GM19455 (cell line): Measurements from ENCODE around the gene THRA.

Experiments used
- ATAC-seq: cut with Tn5 transposase; IDR thresholded peaks from one replicate; pipeline ENCODE4 v1.9.1; 2021; ENCODE audit not compliant: unreplicated experiment

THRA gene

GRCh38 chr17:40026816-40027613, 35.8 kb upstream of the THRA start:
- no peak for ATAC-seq

DNA sequence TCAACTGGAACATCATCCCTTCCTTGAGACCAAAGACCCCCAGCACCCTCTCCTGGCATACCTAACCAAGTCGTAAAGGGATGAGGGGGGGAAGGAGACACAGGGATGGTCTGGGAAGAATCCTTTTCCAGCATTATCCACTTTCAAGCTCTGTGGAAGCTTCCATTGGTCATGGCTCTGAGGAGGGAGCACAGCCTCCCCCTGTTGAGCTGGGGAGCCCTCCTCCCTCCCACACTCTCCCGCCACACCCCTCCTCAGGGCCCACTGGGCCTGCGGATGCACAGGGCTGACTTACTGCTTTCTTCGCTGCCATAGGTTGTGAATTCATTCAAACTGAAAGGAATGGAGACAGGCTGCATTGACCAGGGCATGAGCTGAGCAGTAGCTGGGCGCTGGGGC, 35.2 kb upstream of the THRA start:
- no peak for ATAC-seq

DNA sequence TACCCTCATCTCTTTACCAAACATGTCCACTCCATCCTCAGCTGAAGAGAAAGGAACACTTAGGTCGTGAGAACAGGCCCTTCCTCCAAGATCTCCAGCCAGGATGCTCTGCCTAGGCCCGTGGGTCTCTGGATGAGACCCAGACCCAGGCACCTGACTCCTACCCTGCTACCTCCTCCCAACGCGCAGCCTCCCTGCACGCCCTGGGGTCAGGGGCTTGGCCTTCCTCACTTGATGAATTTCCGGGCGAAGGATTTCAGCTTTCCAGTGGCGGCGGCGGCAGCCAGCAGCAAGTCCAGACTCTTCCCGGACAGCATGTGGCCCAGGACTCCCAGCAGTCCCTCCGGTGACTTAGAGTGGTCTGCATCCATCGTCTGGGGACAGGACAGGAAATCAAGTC, 34.2 kb upstream of the THRA start:
- ATAC-seq, result no peak

DNA sequence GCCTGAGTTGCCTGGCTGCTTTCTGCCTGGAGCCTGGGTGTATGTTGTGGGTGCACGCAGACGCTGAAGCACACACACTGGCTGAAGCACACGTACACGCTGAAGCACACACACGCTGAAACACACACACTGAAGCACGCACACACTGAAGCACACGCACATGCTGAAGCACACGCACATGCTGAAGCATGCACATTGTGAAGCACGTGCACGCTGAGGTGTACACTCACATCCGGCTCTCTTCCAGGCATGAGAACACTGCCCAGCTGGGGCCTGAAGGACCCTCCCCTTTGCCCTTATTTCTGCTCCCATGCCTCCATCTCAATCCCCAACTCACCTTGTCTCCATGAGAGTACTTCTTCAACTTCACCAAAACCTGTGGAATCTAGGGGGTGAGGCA, 31.1 kb upstream of the THRA start:
- ATAC-seq, result no peak

- no peak for ATAC-seq
Observed at GRCh38 chr17:40032322-40033320, 30.1 kb upstream of the THRA start.

- no peak for ATAC-seq
Observed at GRCh38 chr17:40033339-40033738, 29.4 kb upstream of the THRA start.

GRCh38 chr17:40034426-40035161, 28.2 kb upstream of the THRA start:
- no peak for ATAC-seq

DNA sequence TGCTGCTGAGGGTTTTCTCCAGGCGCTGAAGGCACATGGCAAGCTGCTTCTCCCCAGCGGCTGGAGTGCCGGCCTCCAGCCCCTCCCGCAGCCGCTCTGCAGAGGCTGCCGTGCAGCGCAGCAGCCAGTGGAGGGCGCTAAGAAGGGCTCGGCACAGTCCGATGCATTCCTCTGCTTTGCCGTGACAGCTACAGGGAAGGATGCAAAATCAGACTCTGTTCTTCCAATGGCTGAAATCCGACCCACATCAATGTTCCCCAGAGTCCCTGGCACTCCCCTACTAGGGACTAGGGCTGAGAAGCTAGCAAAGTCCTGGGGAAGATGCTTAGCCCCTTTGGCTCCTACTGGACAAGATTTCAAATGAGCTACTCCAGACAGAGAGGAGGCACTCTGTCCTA, 27.6 kb upstream of the THRA start:
- ATAC-seq, result no peak

DNA sequence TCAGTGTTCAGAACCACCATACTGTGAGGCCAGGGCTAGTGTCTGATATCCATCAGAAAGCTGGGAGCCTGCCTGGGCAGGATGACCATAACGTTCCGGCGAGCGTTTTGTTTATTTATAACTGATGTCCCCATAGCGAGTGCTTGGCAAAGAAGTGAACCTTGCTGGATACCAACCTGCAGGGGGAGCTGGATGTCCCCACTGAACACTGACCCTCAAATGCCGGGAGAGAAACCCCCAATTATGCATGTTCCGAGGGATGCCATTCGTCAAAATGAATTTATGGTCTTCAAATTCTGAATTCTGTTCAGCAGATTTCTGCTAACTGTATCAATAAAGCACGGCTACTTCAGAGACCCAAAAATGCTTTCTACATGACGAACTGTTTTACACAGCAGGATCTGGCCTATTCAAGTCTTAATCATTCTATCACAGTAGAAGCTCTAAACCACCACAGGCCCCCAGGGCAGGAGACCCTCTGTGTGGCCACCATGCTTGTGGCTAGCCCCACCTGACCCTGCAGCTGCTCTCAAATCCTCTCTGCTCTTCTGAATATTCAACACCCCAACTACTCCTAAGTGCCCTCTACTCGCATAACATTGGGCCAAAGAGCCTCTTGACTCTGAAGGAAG, 23.8 kb upstream of the THRA start:
- ATAC-seq, result no peak

- ATAC-seq, result no peak
Observed at GRCh38 chr17:40041196-40041595, 21.6 kb upstream of the THRA start.

DNA sequence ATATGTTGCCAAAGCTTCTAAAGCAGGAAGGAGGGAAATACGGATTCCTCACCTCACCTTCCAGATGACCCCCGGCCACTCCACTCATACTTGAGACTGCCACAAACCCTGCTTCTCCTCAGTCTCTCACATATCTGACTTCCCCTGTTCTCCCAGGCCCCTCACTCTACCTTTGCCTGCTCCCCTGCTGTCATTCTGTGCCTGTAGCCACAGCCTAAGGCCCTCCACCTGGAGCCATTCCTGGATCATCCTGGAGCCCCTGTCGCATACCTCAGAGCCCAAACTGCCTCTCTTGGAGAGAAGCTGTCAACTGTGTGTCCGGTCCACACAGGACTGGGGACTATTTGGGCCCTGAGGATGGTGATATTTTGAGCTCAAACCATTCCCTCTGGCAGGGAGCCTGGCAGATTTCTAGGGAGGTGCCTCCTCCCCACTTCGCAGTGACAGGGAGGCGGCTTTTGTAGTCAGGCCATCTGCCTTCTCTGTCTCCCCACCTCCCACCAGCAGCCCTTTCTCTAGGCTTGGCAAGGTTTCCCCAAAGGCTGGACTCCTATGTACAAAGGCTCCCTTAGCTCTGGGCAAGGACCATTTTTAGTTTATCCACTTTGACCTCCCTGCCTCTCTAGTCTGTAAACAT, 6.3 kb upstream of the THRA start:
- no peak for ATAC-seq

GRCh38 chr17:40058186-40058784, 4.5 kb upstream of the THRA start:
- no peak for ATAC-seq

GRCh38 chr17:40058865-40059264, 3.9 kb upstream of the THRA start:
- ATAC-seq, result no peak

DNA sequence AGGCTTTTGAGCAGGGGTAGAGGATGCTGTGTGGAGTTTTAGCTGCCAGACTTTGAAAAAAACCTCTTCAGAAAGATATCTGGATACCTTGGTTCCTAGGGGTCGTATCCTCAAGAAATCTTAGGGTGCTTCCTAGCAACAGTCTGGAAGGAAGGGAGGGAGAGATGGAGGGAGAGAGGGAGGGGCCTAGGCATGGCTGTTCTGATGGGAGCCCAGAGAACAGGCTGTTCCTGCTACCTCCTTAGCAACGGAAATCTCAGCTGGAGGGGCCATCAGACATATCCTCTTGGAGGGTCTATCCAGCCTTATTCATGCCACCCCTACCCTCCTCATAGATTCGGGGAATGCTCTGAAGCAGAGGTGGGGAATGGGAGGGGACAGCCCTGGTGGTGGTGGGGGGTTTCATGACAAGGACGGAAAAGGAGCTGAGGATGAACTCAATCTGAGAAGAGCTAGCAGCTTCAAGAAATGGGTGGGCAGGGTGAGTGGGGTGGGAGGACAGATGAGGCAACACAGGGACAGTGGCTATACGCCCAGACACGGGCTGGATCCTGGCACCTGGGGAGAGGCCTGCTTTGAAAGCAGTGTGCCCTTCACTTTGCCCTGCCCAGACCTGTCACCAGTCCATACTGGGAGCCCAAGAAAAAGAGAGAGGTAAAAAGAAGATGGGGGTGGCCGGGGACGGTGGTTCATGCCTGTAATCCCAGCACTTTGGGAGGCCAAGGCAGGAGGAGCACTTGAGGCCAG, 2.9 kb upstream of the THRA start:
- ATAC-seq, result no peak

GRCh38 chr17:40060887-40061608, 1.7 kb upstream of the THRA start:
- no peak for ATAC-seq

DNA sequence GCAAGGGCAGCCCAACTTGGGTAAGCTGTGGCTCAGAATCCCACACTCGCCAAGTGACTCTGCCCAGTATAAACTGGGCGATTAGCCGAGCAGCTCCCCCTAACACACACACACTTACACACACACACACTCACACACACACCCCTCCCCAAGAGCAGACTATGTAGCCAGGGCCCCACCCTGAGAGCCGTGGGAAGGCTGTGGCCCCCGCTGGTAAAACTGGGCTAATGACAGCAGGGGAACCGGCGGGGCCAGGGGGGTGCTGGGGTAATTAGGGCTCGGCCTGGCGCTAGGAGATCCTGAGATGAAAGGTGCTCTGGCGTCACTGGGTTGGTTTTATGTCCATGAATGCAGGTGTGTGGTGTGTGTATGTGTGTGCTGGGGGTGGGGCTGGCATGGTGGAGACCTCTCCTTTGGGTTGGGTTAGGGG, 1.1 kb upstream of the THRA start:
- ATAC-seq, result no peak

DNA sequence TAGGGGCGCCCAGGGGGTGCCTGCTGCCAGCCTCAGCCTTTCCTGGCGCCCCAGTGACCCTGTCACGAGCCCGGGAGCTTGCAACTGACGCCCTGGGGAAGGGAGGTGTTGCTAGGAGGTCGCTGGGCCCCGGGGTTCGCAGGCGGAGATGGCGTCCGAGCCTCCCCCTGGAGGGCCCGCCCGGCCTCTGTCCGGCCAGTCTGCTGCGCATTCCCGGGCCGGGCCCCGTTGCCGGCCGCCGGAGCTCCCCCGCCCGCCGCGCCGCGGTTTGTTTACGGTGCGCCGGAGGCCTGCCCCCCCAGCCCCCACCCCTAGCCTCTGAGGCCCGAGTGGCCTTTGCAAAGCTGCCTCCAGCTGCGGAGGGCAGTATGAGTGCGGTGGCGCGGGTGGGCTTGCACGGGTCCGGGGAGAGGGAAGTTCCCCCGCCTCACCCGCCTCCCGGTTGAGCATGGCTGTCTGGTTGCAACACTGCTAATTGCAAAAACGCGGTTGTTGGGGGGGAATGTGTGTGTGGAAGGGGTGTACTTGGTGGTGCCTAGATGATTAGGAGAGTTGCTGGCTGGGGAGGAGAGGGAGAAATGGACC, 514 bp downstream of the THRA start:
- ATAC-seq, result peak; percentile 46

DNA sequence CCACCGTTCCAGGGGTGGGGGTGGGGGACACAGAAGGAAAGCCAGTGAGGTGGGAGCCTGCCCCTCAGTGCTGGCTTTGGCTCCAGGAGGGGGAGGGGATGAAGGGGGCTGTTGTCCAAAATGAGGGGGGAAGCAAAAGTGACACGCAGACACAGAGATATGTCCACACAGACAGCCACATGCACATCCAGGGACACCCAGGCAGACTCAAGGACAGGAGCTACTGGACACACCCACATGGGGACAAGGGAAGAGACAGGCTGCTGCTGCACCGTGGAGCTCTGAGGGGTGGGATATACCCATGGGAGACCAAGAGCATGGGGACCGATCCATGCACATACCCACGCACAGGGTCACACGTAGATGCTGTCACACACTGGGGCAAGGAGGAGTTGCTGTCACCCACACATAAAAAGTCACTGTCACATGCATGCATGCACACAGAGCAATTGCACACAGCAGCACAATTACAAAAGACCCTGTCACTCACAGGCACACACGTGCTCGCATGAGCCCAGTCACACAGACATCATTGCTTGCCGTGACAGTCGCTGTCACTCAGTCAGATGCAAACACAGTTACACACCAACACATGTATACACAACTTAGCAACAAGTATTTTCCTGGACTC, 1.3 kb downstream of the THRA start:
- no peak for ATAC-seq
